Measurements from ENCODE around the gene TAOK3.

Gene TAOK3

GRCh38 chr12:118402251-118402650, 29.5 kb upstream of the TAOK3 start:
- H3K4me3 ChIP-seq (ENCODE audit: low read length) = no peak overlapping the region
- peak; percentile 85 for DNase-seq (ENCODE audit: low read depth)
- TF ChIP-seq CTCF (conservative IDR thresholded peaks at IDR 0.05; ENCODE audit: low read length) = no peak

GRCh38 chr12:118398940-118399339, 26.2 kb upstream of the TAOK3 start:
- no peak for DNase-seq (ENCODE audit: low read depth)
- no peak for TF ChIP-seq CTCF (conservative IDR thresholded peaks at IDR 0.05; ENCODE audit: low read length)
- H3K4me3 ChIP-seq (ENCODE audit: low read length) = no peak overlapping the region

- no peak for DNase-seq (ENCODE audit: low read depth)
- H3K4me3 ChIP-seq (ENCODE audit: low read length) = no peak overlapping the region
- TF ChIP-seq CTCF (conservative IDR thresholded peaks at IDR 0.05; ENCODE audit: low read length) = no peak
Observed at GRCh38 chr12:118398524-118398923, 25.8 kb upstream of the TAOK3 start.

- DNase-seq (ENCODE audit: low read depth) = no peak
- no peak for TF ChIP-seq CTCF (conservative IDR thresholded peaks at IDR 0.05; ENCODE audit: low read length)
- H3K4me3 ChIP-seq (ENCODE audit: low read length) = no peak overlapping the region
Observed at GRCh38 chr12:118397708-118398440, 25.2 kb upstream of the TAOK3 start.

GRCh38 chr12:118391836-118392235, 19.1 kb upstream of the TAOK3 start:
- H3K4me3 ChIP-seq (ENCODE audit: low read length) = no peak overlapping the region
- no peak for DNase-seq (ENCODE audit: low read depth)
- TF ChIP-seq CTCF (conservative IDR thresholded peaks at IDR 0.05; ENCODE audit: low read length) = no peak

GRCh38 chr12:118391424-118391823, 18.7 kb upstream of the TAOK3 start:
- no peak overlapping the region for H3K4me3 ChIP-seq (ENCODE audit: low read length)
- DNase-seq (ENCODE audit: low read depth) = peak; percentile 40
- TF ChIP-seq CTCF (conservative IDR thresholded peaks at IDR 0.05; ENCODE audit: low read length) = no peak

GRCh38 chr12:118377884-118378470, 5.3 kb upstream of the TAOK3 start:
- TF ChIP-seq CTCF (conservative IDR thresholded peaks at IDR 0.05; ENCODE audit: low read length) = peak; percentile 97
- peak overlapping the region; percentile 93 for H3K4me3 ChIP-seq (ENCODE audit: low read length)
- DNase-seq (ENCODE audit: low read depth) = peak; percentile 59

Measured in AG10803 (cell line).